AG08396 (cell line): ENCODE measurements around the gene ZC3HAV1L.
"Not testable (repeated sequence)": the region's sequence is repeated elsewhere in the genome, so short reads cannot be mapped to it uniquely, and the experiment has no call there.

Source experiments
- DNase-seq: peaks from one replicate; pipeline ENCODE4 v3.0.0; 2012; ENCODE audit warnings: low spot score, mixed read lengths

Gene ZC3HAV1L

DNA sequence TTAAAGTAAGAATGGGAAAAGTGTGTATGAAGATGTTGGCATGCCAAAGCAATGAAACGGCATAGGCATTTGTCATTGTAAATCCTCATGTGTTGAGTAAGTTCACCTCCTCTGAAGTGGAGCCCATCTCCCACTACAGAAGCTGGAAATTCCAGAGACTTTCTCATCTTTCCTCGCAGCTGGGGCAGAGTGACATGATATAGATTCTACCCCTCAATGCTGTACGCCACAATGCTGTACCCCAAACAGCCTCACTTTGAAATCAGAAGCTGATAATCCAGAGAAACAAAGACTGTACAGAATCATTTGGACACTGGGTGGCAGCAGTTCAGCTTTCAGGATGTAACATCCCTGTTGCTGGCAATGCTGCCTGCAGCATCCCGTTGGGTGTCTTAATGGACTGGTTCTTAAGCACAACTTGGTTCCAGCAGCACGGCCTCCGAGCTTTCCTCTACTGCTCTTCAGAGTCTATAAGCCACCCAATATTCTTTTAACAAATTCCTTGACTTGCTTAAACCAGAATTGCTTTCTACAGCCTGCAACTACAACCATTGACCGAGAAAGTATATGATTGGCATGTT is 18.8 kb downstream of the ZC3HAV1L start:
- DNase-seq: peak; percentile 78

DNA sequence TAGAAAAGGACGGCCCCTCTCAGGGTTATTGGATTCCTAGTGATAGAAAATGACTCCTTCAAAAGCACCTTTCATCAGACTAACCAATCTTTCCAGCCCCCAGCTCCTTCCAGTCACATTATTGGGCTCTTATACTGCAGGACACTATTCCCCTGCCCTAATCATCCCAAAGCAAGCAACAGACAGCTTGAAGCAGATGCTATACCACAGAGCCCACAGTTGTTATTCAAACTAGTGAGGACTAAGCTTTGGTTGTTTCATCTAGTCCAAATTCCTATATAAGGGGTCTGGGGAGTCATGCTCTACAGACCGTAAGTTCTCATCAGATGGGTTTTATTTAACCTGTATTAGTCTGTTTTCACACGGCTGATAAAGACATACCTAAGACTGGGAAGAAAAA is 24.5 kb downstream of the ZC3HAV1L start:
- DNase-seq: no peak

DNA sequence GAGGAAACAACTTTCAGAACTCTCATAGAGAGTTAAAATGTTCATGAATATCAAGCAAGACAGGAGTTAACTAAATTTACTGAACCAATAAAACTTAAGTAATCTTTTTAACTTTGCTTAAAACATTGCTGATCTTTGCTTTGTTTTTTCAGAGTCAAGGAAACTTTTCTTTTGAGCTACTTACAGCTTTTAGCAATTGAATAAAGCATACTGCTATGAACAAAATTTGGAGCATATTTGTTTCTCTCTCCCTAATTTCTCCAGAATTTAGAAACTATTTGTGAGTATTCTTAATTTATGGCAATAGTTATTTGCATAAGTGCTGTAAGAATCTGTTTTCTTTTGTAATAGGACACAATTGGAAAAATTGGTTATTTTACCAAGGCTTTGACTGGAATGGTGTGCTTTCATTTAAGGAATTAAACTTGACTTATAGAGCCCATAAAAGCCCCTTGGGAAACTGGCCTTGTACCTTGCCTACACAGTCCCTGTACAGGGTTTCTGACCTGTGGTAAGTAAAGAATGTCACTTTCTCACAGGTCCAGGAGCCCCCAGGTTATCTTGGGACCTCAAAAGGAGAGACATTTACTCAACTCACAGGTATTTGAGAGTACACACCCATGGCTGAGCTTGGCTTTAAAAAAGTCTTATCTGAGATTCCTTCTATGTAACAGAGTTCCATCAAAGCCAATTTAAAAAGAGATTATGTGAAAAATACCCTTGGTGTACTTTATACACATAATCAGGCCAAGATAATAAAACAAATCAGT is 31.3 kb downstream of the ZC3HAV1L start:
- DNase-seq: no peak

DNA sequence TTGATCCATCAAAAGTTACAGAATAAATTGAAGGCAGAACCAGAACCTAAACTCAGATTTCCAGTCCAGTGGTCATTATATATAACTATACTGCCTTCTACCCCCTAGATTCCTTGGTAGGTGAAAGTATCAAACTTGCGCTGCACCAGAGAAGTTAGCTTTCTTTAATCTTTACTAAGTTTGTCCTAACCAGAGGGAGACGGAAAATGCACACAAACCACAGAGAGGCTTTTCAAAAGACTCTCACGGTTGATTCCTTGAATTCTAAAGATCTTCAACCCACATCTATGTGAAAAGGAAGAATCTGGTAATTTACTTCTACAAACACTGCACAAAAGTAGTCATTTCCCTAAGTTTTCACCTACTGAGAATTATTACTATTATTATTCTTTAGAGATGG is 36.4 kb downstream of the ZC3HAV1L start:
- no peak for DNase-seq

DNA sequence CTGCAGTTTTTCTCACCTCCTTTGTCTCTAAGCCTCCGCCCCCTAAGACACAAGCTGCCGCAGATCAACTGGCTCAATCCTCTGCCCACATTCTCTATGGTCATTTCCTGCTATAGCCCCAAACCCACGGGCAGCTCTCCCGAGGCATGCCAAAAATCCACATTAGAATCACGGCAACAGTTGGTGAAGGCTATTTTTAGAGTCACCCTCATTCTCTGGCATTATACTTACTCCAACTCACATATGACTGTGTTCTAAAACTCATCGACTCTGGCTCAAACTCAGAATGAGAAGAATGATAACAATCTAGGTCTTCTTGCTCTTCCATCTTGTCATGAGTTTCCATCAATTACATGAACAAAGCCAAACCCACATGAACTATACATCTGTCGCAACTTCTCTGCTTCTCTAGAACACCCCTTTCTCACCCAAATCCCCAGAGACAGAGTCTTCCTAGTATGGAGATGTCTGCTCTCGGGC is 43.8 kb downstream of the ZC3HAV1L start:
- peak; percentile 55 for DNase-seq

DNA sequence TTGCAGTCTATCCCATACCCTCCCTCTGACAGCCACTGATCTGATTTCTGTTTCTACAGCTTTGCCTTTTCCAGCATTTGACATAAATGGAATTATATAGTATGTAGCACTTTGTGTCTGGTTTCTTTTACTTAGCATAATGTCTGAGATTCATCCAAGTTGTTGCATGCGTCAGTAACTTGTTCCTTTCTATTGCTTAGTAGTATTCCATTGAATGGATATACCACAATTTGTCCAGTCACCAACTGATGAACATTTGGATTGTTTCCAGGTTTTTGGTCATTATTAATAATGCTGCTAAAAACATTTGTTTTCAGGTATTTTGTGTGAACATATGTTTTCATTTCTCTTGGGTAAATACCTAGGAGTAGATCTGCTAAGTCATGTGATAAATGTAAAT is 48.2 kb downstream of the ZC3HAV1L start:
- DNase-seq: no peak

DNA sequence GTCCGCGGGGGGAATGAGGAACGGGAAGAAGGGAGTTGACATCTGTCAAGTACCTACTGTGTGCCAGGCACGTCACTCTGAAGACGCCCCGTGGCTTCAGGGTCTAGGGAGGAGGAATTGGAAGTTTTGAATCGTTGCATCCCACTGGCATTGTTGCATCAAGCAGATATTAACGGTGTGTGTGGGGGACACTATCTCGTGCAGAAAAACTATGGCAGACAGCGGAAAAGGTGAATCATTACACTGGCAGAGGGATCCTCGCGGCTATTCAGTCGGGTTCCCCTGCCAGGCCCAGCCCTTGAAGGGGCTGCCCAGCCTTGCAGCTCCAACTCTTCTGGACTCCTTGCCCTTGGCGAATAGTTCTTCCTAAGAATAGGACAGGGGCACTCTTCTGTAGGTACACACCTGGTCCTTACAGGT is 53.6 kb downstream of the ZC3HAV1L start:
- DNase-seq: no peak

DNA sequence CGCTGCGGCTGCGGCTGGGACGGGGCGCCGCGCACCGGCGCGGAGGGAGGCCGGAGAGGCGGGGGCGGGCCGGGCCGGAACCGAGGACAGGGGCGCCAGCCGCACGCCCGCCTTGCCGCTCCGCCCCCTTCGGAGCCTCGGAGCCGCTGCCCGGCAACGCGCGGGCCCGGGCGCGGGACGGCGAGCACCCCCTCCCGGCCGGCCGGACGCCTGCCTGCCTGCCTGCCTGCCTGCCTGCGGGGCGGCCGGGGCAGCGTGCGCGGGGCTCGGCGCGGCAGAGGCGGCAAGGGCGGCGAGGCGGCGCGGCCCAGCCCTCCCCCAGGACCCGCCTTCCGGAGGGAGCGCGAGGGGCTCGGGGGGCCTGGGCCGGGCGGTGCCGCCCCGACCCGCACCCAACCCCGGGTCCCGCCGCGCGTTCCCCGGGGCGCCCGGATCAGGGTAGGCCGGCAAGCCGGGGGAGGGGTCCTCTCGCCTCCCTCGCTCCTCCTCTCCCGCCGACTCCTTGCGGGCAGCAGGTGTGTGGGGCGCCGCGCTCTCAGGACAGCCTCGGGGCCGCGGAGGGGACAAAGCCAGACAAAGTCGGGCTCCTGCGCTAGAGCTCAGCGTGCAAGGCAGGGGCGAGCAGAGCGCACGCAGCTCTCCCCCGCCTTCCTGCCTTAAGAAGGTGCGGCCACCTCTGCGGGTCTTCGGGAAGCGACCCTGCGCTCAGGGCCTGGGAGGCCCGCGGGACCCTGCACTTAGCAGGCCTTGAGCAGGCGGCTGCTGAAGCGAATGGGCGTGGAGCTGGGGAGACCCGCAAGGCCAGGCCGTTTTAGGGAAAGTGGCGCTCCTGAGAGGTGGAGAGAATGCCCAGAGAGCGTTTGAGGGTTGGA is 54.3 kb downstream of the ZC3HAV1L start, which contains the start of gene KIAA1549:
TSS of gene KIAA1549 (minus strand) at position 58 of the 872 bp plus-strand sequence. CDS start 120 bp downstream, outside the sequence.
- DNase-seq: peak; percentile 95

DNA sequence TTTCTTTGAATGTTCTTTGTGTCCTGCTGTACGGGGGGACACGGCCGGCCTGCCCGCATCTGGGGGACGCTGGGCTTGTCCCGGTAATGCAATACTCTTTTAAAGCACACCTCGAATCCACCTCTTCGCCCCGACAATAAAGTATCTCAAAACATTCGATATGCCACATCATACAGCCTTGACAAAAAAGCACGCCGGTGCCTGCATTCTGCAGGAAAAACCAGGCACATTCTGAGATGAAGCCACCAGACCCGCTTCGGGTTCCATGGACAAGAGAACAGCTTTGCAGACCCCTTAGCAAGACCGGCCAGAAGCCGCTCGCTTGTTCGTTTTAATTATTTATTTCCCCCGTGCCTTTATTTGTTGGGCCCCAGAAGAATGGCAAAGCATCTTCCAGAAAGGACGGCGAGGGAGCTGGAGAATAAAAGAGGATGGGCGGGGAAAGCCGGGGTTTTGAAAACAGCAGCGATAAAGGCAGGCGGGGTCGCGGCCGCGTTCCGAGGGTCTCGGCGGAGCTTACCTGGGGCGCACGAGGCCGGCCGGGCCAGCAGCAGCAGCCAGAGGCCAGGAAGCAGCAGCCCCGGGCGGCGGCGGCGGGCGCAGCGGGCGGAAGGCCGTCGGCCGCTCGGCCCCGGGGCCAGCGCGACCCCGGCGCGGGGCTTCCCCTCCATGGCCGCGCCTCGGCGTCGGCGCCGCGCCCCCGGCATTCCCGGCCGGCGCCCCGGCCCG is 55.1 kb downstream of the ZC3HAV1L start:
- no peak for DNase-seq

DNA sequence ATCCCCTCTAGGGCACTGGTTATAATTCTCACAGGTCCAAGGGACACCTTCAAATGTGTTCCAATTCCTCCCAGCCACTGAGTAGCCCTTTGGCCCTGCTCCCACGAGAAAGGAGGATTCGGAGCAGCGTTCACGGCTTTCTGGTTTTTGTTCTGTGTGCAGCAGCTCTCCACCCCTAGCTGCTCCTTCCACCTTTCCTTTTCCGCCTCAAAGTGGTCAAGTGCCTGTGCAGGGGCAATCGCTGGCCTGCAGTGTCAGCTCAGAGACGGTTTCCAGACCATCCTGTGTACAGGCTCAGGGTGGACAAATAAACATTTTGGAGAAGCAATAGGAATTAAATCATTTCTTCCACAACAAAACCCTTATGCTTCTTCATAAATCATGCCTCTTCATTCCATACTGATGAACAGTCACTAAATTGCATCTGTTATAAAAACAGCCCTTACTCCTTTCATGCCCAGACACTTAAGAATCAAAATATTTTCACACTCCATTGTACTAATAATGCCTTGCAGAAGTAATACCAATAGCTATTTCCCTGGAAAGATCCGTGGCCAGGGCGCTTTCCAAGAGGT is 55.8 kb downstream of the ZC3HAV1L start:
- no peak for DNase-seq

DNA sequence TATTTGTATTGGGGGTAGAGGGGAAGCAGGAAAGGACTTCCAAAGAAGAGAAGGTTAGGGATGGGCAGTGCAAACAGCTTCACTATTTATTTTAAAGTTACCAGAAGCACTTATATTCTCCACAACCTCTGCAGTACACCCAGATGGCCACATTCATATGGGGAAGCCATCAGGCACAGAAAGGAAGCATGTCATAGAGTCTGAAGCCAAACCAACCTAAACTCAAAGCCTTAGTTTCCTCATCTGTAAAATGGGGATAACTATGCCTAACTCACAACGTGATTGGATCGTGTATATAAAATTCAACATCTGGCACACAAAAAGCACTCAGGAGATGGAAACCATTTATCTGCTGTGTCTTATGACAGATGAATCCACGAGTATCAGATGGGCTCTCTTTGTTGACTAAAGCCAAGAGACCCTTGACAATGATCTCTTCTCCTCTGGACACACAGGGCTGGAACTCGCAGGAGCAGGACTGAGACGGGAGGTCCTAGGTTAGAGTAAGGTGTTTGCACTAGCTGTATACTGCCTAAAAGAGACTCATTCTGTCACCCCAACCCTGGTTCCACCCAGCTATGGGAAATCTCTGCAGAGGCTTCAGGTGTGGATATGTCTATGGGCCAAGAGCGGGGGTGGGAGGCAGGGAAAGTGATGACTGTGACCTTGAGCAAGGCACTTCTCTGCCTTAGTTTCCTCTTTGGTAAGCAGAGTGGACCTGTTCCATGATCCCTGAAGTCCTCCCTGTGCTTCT is 56.4 kb downstream of the ZC3HAV1L start:
- DNase-seq: peak; percentile 37

DNA sequence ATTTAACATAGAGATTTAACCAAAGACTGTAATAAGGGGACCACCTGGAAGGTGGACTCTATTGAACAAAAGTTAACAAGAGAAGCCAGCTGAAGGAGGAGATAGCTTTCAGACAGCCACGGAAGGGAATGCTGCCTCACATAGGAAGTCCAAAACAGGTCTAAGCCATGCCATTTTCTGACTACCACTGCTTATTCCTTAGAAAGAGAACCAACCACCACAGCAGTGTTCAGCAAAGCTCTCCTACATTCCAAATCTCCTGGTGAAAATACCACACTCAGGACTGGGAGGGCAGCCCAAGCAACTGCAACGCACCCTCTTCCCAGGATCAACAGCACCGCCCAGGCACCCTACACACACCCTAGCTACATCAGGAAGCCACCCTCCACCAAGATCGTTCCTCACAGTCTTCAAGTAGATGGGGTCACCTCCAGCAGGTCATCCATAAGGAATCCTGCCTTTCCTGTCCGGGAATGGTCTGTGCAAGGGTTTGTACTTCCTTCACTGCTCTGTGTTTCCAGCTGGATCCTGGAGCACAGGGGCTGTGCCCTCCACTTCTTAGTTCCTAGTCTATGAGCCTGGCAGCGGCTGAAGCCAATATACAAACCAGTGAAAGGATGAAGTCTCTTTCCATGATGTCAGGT is 57.2 kb downstream of the ZC3HAV1L start:
- no peak for DNase-seq

DNA sequence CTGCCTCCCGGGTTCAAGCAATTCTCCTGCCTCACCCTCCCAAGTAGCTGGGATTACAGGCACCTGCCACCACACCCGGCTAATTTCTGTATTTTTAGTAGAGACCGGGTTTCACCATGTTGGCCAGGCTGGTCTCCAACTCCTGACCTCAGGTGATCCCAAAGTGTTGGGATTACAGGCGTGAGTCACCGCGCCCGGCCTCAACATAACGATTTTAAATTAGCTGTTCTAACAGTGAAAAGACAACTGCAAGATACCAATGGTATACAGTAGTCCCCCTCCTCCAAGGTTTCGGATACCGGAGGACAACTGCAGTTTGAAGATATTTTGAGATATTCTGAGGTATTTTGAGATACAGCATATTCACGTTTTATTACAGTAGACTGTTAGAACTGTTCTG is 59.7 kb downstream of the ZC3HAV1L start:
- not testable (repeated sequence) for DNase-seq
